Activated B cell treated with CpG ODN at 0.5 μM for 24 hours (primary cell): ENCODE data around the gene REC114. TPM values are rescaled to one million over a fixed set of nuclear protein-coding genes. Genes with fewer than 3 reads are reported as not detected.

Experiments
- ATAC-seq: fragments of 200-7000 bp; cut with Tn5 transposase; one replicate; pipeline ENCODE4 v1.10.0; 2021; ENCODE audit warnings: low read depth, mild to moderate bottlenecking, moderate library complexity
- CTCF ChIA-PET: fragments of 350-600 bp; sonication (Branson Sonifier 250); formaldehyde crosslinking; loops from one replicate; lab custom pipeline; 2021; ENCODE audit warnings: antibody characterized with exemption; lab: Charles Lee
- POLR2A ChIA-PET: fragments of 350-600 bp; sonication (Branson Sonifier 250); formaldehyde crosslinking; loops from one replicate; lab custom pipeline; 2021; ENCODE audit warnings: antibody characterized with exemption; lab: Charles Lee
- DNase-seq: peaks from one replicate; pipeline ENCODE4 v3.0.0; 2022
- H3K27ac Mint-ChIP-seq: one replicate; pipeline ENCODE4 v1.8.0; 2020; ENCODE audit warnings: mixed read lengths
- H3K27me3 Mint-ChIP-seq: one replicate; pipeline ENCODE4 v1.8.0; 2021; ENCODE audit warnings: mixed read lengths
- H3K36me3 Mint-ChIP-seq: one replicate; pipeline ENCODE4 v1.8.0; 2021; ENCODE audit warnings: low read depth, mixed read lengths
- H3K4me1 Mint-ChIP-seq: one replicate; pipeline ENCODE4 v1.8.0; 2021; ENCODE audit warnings: mixed read lengths
- H3K4me3 Mint-ChIP-seq: one replicate; pipeline ENCODE4 v1.8.0; 2020; ENCODE audit warnings: mild to moderate bottlenecking, mixed read lengths
- H3K9me3 Mint-ChIP-seq: one replicate; pipeline ENCODE4 v1.8.0; 2020; ENCODE audit warnings: mixed read lengths
- CTCF ChIP-seq: fragments of 200-600 bp; IDR thresholded peaks from one replicate; pipeline ENCODE4 v1.8.0; 2022; ENCODE audit warnings: antibody characterized with exemption, mild to moderate bottlenecking
- intact Hi-C: fragments of 100-400 bp; cut with micrococcal nuclease; formaldehyde crosslinking; loops from one replicate; pipeline ENCODE4 v1.15.1; 2024
- total RNA-seq: library from RNA; stranded (reverse); gene quantifications from 2 replicates; pipeline ENCODE4 v1.2.3, GENCODE V29; 2022

The REC114 gene
- total RNA-seq, 1 donor from 2014 or later, result not detected

GRCh38 chr15:73567020-73567419 lies 124.1 kb downstream of the REC114 start:
- no peak for ATAC-seq
- intact Hi-C loops, result no loop called here
- H3K4me3 Mint-ChIP-seq, result no peak overlapping the region
- no peaks in the 10 kb centered on the region for H3K9me3 Mint-ChIP-seq
- POLR2A ChIA-PET, result no interaction called here
- no peak for DNase-seq
- peaks cover 96% of the 10 kb centered on the region for H3K36me3 Mint-ChIP-seq
- H3K4me1 Mint-ChIP-seq, result no peaks in the 10 kb centered on the region
- H3K27ac Mint-ChIP-seq, result no peak overlapping the region
- CTCF ChIA-PET, result interaction anchor here (1.5 kb wide), 1 partner anchor 133 kb away, joined by 4 read pairs; no protein-coding TSS in a partner anchor
- H3K27me3 Mint-ChIP-seq, result no peaks in the 10 kb centered on the region
- TF ChIP-seq CTCF, result no peak

- ATAC-seq, result no peak
- no peak for TF ChIP-seq CTCF
- no peaks in the 10 kb centered on the region for H3K9me3 Mint-ChIP-seq
- no peak overlapping the region for H3K4me3 Mint-ChIP-seq
- ChIA-PET CTCF (no interaction called here), POLR2A (no interaction called here)
- H3K4me1 Mint-ChIP-seq, result no peaks in the 10 kb centered on the region
- intact Hi-C loops, result no loop called here
- no peak overlapping the region for H3K27ac Mint-ChIP-seq
- no peak for DNase-seq
- H3K36me3 Mint-ChIP-seq, result peaks cover 96% of the 10 kb centered on the region
- H3K27me3 Mint-ChIP-seq, result no peaks in the 10 kb centered on the region
Observed at GRCh38 chr15:73568564-73569280, 125.8 kb downstream of the REC114 start.

- Mint-ChIP-seq H3K27ac (no peak overlapping the region), H3K9me3 (no peaks in the 10 kb centered on the region), H3K4me3 (no peak overlapping the region), H3K36me3 (peaks cover 95% of the 10 kb centered on the region), H3K27me3 (no peaks in the 10 kb centered on the region), H3K4me1 (no peaks in the 10 kb centered on the region)
- no peak for DNase-seq
- POLR2A ChIA-PET, result no interaction called here
- ATAC-seq, result no peak
- TF ChIP-seq CTCF, result no peak
- intact Hi-C loops, result no loop called here
- CTCF ChIA-PET, result interaction anchor here (1.1 kb wide), 1 partner anchor 131 kb away, joined by 3 read pairs; no protein-coding TSS in a partner anchor
Observed at GRCh38 chr15:73569361-73569760, 126.4 kb downstream of the REC114 start.

- Mint-ChIP-seq H3K4me1 (no peaks in the 10 kb centered on the region), H3K9me3 (no peaks in the 10 kb centered on the region), H3K27ac (no peak overlapping the region), H3K4me3 (no peak overlapping the region), H3K27me3 (no peaks in the 10 kb centered on the region), H3K36me3 (peaks cover 92% of the 10 kb centered on the region)
- TF ChIP-seq CTCF, result no peak
- ATAC-seq, result no peak
- DNase-seq, result no peak
- ChIA-PET POLR2A (no interaction called here), CTCF (interaction anchor here (1.1 kb wide), 1 partner anchor 130 kb away, joined by 3 read pairs; no protein-coding TSS in a partner anchor)
- intact Hi-C loops, result no loop called here
Observed at GRCh38 chr15:73570355-73571032, 127.5 kb downstream of the REC114 start.

GRCh38 chr15:73571346-73571745 lies 128.4 kb downstream of the REC114 start:
- H3K9me3 Mint-ChIP-seq, result no peaks in the 10 kb centered on the region
- ATAC-seq, result no peak
- H3K27me3 Mint-ChIP-seq, result no peaks in the 10 kb centered on the region
- H3K36me3 Mint-ChIP-seq, result peaks cover 90% of the 10 kb centered on the region
- no peak for TF ChIP-seq CTCF
- POLR2A ChIA-PET, result interaction anchor here (0.5 kb wide), 1 partner anchor 320 kb away, joined by 3 read pairs; no protein-coding TSS in a partner anchor
- no peak overlapping the region for H3K27ac Mint-ChIP-seq
- H3K4me3 Mint-ChIP-seq, result no peak overlapping the region
- intact Hi-C loops, result no loop called here
- DNase-seq, result no peak
- H3K4me1 Mint-ChIP-seq, result no peaks in the 10 kb centered on the region
- CTCF ChIA-PET, result no interaction called here
